ENCODE data around the gene LRSAM1. TPM values are rescaled to one million over a fixed set of nuclear protein-coding genes. Genes with fewer than 3 reads are reported as not detected.

Gene LRSAM1
- polyA plus RNA-seq, 1 donor (not counting 4 experiments of a cell fraction or from before 2014, with no cell fraction given): 5.2 TPM

- Histone ChIP-seq H3K79me2 (ENCODE audit: control insufficient read depth, insufficient read depth, low read length) (peaks cover 36% of the 10 kb centered on the region), H4K20me1 (ENCODE audit: control insufficient read depth, extremely low read depth, insufficient read depth, low read length) (peaks cover 10% of the 10 kb centered on the region), H3K9me3 (ENCODE audit: control insufficient read depth, low read depth, low read length) (no peaks in the 10 kb centered on the region), H3K9me1 (ENCODE audit: control insufficient read depth, extremely low read depth, insufficient read depth, low read length) (no peaks in the 10 kb centered on the region), H2AFZ (ENCODE audit: control insufficient read depth, low read length) (no peak overlapping the region), H3K27me3 (ENCODE audit: control insufficient read depth, extremely low read depth, insufficient read depth, low read length) (no peaks in the 10 kb centered on the region), H3K4me3 (ENCODE audit: control insufficient read depth in 2 of 3, extremely low read depth in 1 of 3, insufficient read depth in 2 of 3, low read depth in 1 of 3, low read length in 3 of 3) (no peak overlapping the region), H3K4me1 (ENCODE audit: control insufficient read depth, extremely low read depth, insufficient read depth, low read length) (peaks cover 1% of the 10 kb centered on the region), H3K27ac (ENCODE audit: control insufficient read depth, insufficient read depth, low read length) (no peak overlapping the region), H3K36me3 (ENCODE audit: control insufficient read depth in 2 of 2, extremely low read depth in 1 of 2, insufficient read depth in 2 of 2, low read length in 2 of 2) (peaks cover 48 to 52% of the 10 kb centered on the region in 2 experiments), H3K4me2 (ENCODE audit: control insufficient read depth, extremely low read depth, insufficient read depth, low read depth, low read length) (no peak overlapping the region), H3K9ac (ENCODE audit: control insufficient read depth, extremely low read depth, insufficient read depth, low read length) (no peak overlapping the region)
- DNase-seq (ENCODE audit: low read depth, low spot score) (no peak), FAIRE-seq (no peak)
- no peak for TF ChIP-seq CTCF (optimal IDR thresholded peaks at IDR 0.05 in 1 of 3, IDR thresholded peaks at IDR 0.05 in 1 of 3, conservative IDR thresholded peaks at IDR 0.05 in 1 of 3; ENCODE audit: extremely low read depth in 1 of 3, insufficient read depth in 2 of 3, low read length in 3 of 3)
- no peak for TF ChIP-seq EZH2 (IDR thresholded peaks at IDR 0.05; ENCODE audit: low read length)
- dilution Hi-C loops (cut with MboI; ENCODE audit: extremely low pct_ligation_motif_present, low sequenced_read_pairs): no loop called here
Observed at GRCh38 chr9:127509955-127510299, 58.6 kb downstream of the LRSAM1 start.

GRCh38 chr9:127514468-127514867 is 63.2 kb downstream of the LRSAM1 start:
- Histone ChIP-seq H2AFZ (ENCODE audit: control insufficient read depth, low read length) (no peak overlapping the region), H4K20me1 (ENCODE audit: control insufficient read depth, extremely low read depth, insufficient read depth, low read length) (no peaks in the 10 kb centered on the region), H3K4me1 (ENCODE audit: control insufficient read depth, extremely low read depth, insufficient read depth, low read length) (peaks cover 5% of the 10 kb centered on the region), H3K27me3 (ENCODE audit: control insufficient read depth, extremely low read depth, insufficient read depth, low read length) (no peaks in the 10 kb centered on the region), H3K36me3 (ENCODE audit: control insufficient read depth in 2 of 2, extremely low read depth in 1 of 2, insufficient read depth in 2 of 2, low read length in 2 of 2) (peaks cover 39 to 43% of the 10 kb centered on the region in 2 experiments), H3K9ac (ENCODE audit: control insufficient read depth, extremely low read depth, insufficient read depth, low read length) (no peak overlapping the region), H3K9me3 (ENCODE audit: control insufficient read depth, low read depth, low read length) (no peaks in the 10 kb centered on the region), H3K4me2 (ENCODE audit: control insufficient read depth, extremely low read depth, insufficient read depth, low read depth, low read length) (no peak overlapping the region), H3K79me2 (ENCODE audit: control insufficient read depth, insufficient read depth, low read length) (peaks cover 50% of the 10 kb centered on the region), H3K4me3 (ENCODE audit: control insufficient read depth in 2 of 3, extremely low read depth in 1 of 3, insufficient read depth in 2 of 3, low read depth in 1 of 3, low read length in 3 of 3) (no peak overlapping the region), H3K27ac (ENCODE audit: control insufficient read depth, insufficient read depth, low read length) (no peak overlapping the region), H3K9me1 (ENCODE audit: control insufficient read depth, extremely low read depth, insufficient read depth, low read length) (no peaks in the 10 kb centered on the region)
- DNase-seq (ENCODE audit: low read depth, low spot score): no peak
- no peak for FAIRE-seq
- dilution Hi-C loops (cut with MboI; ENCODE audit: extremely low pct_ligation_motif_present, low sequenced_read_pairs): no loop called here
- TF ChIP-seq CTCF (optimal IDR thresholded peaks at IDR 0.05 in 1 of 3, IDR thresholded peaks at IDR 0.05 in 1 of 3, conservative IDR thresholded peaks at IDR 0.05 in 1 of 3; ENCODE audit: extremely low read depth in 1 of 3, insufficient read depth in 2 of 3, low read length in 3 of 3) (no peak), EZH2 (IDR thresholded peaks at IDR 0.05; ENCODE audit: low read length) (no peak)
